GM12865 (cell line): ENCODE results near the gene SLC10A7.

Experiments
- DNase-seq: peaks from one replicate; pipeline ENCODE4 v3.0.0; 2010; ENCODE audit warnings: low read depth
- H3K4me3 ChIP-seq: 2 replicates; pipeline ENCODE4 v1.5.1; 2011; ENCODE audit warnings: mild to moderate bottlenecking, low read depth, low read length, control low read depth
- TF ChIP-seq, protein P1 (sequence below): IDR thresholded peaks from 2 replicates; pipeline ENCODE4 v1.5.1; 2011; ENCODE audit warnings: low read length, control low read depth, low read depth, inconsistent platforms; ENCODE audit not compliant: insufficient read depth; ENCODE audit errors: missing control alignments

The SLC10A7 gene

GRCh38 chr4:146232131-146232722 lies 289.5 kb downstream of the SLC10A7 start:
- TF ChIP-seq, protein P1, sequence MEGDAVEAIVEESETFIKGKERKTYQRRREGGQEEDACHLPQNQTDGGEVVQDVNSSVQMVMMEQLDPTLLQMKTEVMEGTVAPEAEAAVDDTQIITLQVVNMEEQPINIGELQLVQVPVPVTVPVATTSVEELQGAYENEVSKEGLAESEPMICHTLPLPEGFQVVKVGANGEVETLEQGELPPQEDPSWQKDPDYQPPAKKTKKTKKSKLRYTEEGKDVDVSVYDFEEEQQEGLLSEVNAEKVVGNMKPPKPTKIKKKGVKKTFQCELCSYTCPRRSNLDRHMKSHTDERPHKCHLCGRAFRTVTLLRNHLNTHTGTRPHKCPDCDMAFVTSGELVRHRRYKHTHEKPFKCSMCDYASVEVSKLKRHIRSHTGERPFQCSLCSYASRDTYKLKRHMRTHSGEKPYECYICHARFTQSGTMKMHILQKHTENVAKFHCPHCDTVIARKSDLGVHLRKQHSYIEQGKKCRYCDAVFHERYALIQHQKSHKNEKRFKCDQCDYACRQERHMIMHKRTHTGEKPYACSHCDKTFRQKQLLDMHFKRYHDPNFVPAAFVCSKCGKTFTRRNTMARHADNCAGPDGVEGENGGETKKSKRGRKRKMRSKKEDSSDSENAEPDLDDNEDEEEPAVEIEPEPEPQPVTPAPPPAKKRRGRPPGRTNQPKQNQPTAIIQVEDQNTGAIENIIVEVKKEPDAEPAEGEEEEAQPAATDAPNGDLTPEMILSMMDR, result no peak
- no peak overlapping the region for H3K4me3 ChIP-seq
- DNase-seq, result no peak

DNA sequence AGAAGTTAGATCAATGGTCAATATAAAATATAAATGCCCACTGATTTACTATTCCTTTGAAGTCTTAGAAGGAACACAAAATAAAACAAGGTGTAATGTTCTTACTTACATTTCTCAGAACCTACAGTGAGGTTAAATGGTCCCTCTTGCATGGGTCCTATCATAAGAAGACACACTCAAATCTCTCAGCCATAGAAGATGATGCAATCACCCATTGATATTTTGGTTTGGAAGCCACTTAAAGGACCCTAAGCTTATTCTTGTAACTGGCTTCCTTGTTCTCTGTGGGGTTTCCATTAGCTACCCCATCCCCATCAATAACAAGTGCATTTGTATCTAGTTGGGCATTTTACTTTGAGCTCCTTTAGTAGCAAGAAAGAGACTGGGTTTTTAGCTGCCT lies 292.3 kb downstream of the SLC10A7 start:
- H3K4me3 ChIP-seq, result no peak overlapping the region
- DNase-seq, result no peak
- TF ChIP-seq, protein P1, result no peak

DNA sequence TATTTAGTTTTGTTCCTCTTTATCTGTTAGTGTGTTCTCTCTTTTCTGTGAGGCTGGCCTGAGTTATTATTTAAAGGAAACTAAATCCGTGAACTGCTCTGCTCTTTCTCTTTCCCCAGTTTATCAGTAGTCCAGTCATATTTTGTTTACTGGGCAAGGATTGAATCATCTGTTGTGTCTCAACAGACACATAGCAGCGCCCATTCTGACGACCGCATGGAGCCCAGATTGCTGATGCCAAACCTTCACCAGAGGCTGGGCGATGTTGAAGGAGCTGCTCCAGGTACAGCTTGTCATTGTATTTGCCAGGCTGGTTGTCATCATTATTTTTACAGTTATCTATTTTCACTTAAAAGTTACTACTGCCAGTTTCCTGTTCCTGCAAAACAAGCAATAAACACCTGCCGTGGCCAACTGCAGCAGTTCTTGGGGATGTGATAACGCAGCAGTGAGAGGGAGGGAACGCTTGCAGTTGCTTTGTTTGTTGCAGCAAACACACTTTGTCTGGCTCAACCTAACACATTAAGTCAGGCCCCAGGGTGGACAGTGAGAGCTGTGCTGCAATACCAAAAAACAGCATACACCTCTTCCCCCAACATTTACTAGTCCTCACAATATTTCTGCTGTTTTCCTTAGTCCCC lies 297.3 kb downstream of the SLC10A7 start:
- TF ChIP-seq, protein P1, result no peak
- H3K4me3 ChIP-seq, result no peak overlapping the region
- no peak for DNase-seq

GRCh38 chr4:146222313-146222712 lies 299.4 kb downstream of the SLC10A7 start:
- H3K4me3 ChIP-seq, result no peak overlapping the region
- TF ChIP-seq, protein P1, result no peak
- DNase-seq, result no peak

- no peak for DNase-seq
- TF ChIP-seq, protein P1, result no peak
- no peak within 1 kb of the TSS for H3K4me3 ChIP-seq
These were observed 307.5 kb downstream of the SLC10A7 start, which contains the start of gene REELD1 for GRCh38 chr4:146214238-146214637. TSS of gene REELD1 (plus strand) at chr4:146214538. CDS start at chr4:146216953, 2,415 bp downstream.

DNA sequence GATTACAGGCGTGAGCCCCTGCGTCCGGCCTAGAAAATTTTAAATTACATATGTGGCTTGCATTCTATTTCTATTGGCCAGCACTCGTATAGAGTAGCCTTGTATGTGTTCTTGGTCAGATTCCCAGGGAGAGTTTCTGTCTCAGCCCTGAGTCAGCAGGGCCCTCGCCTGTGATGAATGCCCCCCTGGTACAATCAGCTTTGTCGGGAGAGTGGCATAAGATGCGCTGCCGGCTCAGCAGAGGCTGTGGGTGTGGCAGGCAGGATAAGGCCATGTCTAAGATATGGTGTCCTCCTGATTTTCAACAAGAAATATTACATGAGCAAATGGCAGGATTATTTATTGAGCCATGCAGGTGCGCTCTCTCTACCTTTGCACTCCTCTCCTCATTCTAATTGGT lies 309.0 kb downstream of the SLC10A7 start:
- no peak overlapping the region for H3K4me3 ChIP-seq
- no peak for DNase-seq
- TF ChIP-seq, protein P1, result no peak
